Heart left ventricle (tissue), 16 donors: ENCODE data around the gene PRXL2B. TPM values are rescaled to one million over a fixed set of nuclear protein-coding genes. Genes with fewer than 3 reads are reported as not detected.

ENCODE experiments used
- ATAC-seq, 4 donors: fragments of 200-7000 bp; cut with Tn5 transposase; one replicate each; pipeline ENCODE4 v1.9.1; 2020 to 2022; ENCODE audit warnings: moderate library complexity in 4 of 4, mild to moderate bottlenecking in 3 of 4, moderate number of reproducible peaks in 1 of 4
- DNase-seq, 5 donors: peaks; one replicate each; pipeline ENCODE4 v3.0.0-alpha.2; 2020
- H3K27ac ChIP-seq, 12 donors: fragments of 200-600 bp; sonication (generic) in 4 of 12; one replicate each; pipeline versions ENCODE4 v1.5.0 to v1.8.0; 2016 to 2022; ENCODE audit warnings: mild to moderate bottlenecking in 2 of 12
- H3K27me3 ChIP-seq, 9 donors: fragments of 200-600 bp; sonication (generic) in 2 of 9; one replicate each; pipeline versions ENCODE4 v1.5.1 to v1.8.0; 2016 to 2022; ENCODE audit warnings: mild to moderate bottlenecking in 3 of 9
- H3K36me3 ChIP-seq, 9 donors: fragments of 200-600 bp; sonication (generic) in 2 of 9; one replicate each; pipeline versions ENCODE4 v1.5.0 to v1.8.0; 2018 to 2022; ENCODE audit warnings: mild to moderate bottlenecking in 2 of 9
- H3K4me1 ChIP-seq, 12 donors: fragments of 200-600 bp; sonication (generic) in 4 of 12; one replicate each; pipeline versions ENCODE4 v1.5.0 to v1.8.0; 2016 to 2022; ENCODE audit warnings: mild to moderate bottlenecking in 3 of 12
- H3K4me3 ChIP-seq, 12 donors: fragments of 200-600 bp; sonication (generic) in 4 of 12; one replicate each; pipeline versions ENCODE4 v1.5.0 to v1.8.0; 2017 to 2022; ENCODE audit warnings: mild to moderate bottlenecking in 9 of 12, moderate library complexity in 4 of 12
- H3K9me3 ChIP-seq, 12 donors: fragments of 200-600 bp; sonication (generic) in 4 of 12; one replicate each; pipeline versions ENCODE4 v1.5.0 to v1.8.0; 2016 to 2022; ENCODE audit warnings: mild to moderate bottlenecking in 1 of 12
- POLR2A ChIP-seq, 2 donors: fragments of 450-650 bp; IDR thresholded peaks; one replicate each; pipeline ENCODE4 v1.6.1; 2017; ENCODE audit warnings: antibody characterized with exemption in 2 of 2, mild to moderate bottlenecking in 2 of 2, moderate library complexity in 2 of 2
- WGBS, 4 donors: extraction: QIAGEN DNeasy Blood & Tissue Kit in 2 of 4; methylation state at CpG; one replicate each; pipeline versions ENCODE4 v1.1.5 to v1.1.7; 2013 to 2018; 5-methylcytosine and 5-hydroxymethylcytosine counted together
- intact Hi-C, 10 donors: fragments of 100-400 bp; cut with DNase I; formaldehyde crosslinking; loops; one replicate each; pipeline versions ENCODE4 v1.11.1 to v1.14.2; 2022
- polyA plus RNA-seq, 2 donors: library from polyadenylated mRNA; stranded (reverse); fragments of 200-250 nt; gene quantifications; one replicate each; pipeline ENCODE4 v1.2.3, GENCODE V29; 2013
- total RNA-seq, 9 donors: library from RNA; depleted of rRNA in 2 of 9; stranded (reverse); fragments of >200 nt in 2 of 9; fragmentation: NEBNext Ultra II Directional in 3 of 9; extraction: Animal tissue kit (Norgen Biotek cat#: 25700) in 3 of 9; gene quantifications; one replicate each; pipeline versions ENCODE4 v1.1.0 to v1.2.4, GENCODE V29; 2016 to 2023
- TF ChIP-seq, protein P1 (sequence below), 12 donors: fragments of 200-600 bp; sonication (generic) in 4 of 12; IDR thresholded peaks; one replicate each; pipeline versions ENCODE4 v1.5.0 to v1.8.0; 2018 to 2022; ENCODE audit warnings: antibody characterized with exemption in 12 of 12, mild to moderate bottlenecking in 5 of 12
- donor health status: ischemic (EF 13 %, LVEDD 7.1; RV severe dilation, severe dysfunction).
- donor health status: healthy with polysubstance abuse.
- donor health status: DM: no; HTN: yes; CAD: no.
- donor health status: DM: no; HTN: no; CAD: no.
- donor health status: ischemic (EF 25% LVEDD 6.9; RV normal size, moderate dysfunction).
- donor health status: ischemic (EF 25% LVEDD 5.7; RV mildly dilated, moderate dysfunction).
- donor health status: healthy.
- donor health status: DM: yes; HTN: yes; CAD: no.
- donor health status: ischemic (EF 35%, LVEDD 5.7; RV mildly dilated, moderate dysfunction).
- donor health status: nonischemic (EF 11% LVEDD 7.7; RV severe dilation, severe dysfunction).
- donor health status: DM: yes; HTN: yes; CAD: no.
- donor health status: PGD.
- donor health status: ischemic (EF 29% LVEDD 5.4; RV normal size, mild dysfunction).
- donor health status: nonischemic (EF 23%, LVEDD 6.1; RV moderate dilation, normal function).

The PRXL2B gene
- total and polyA plus RNA-seq, 11 donors: 5.1 to 13.9 (median 7.9) TPM

DNA sequence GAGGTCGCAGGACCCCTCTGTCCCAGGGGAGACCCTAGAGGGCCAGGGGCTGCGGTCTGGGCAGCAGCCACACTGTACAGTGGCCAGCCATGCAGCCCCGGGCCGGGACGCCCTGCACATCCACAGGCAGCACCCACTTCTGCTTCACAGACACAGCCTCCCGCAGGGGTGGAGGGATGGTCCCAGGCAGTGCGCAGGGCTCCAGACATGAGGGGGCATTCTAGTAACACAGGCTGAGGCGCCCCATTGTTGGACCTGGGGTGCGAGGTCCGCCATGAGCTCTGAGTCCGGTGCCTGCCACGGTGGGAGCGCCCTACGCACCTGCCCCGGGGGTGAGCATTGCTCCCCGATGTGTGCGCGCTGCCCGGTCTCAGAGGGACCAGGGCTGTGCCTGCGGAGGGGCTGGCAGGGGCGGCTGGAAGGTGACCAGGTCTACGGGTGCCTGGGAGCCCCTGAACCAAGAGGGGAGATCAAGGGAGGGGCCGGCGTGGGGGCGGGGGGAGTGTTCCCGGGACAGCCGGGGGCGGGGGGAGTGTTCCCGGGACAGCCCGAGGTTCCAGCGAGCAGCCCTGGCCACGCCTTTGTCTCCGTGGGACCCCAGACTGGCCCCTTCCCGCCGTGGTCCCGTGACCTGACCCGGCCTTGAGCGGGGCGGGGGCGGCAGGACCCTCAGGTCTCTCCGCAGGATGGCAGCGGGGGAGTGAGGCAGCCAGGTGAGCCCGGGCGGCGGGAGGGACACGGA is 41.8 kb downstream of the PRXL2B start:
- 8 to 20% (median 12%) methylated on average over 2 to 46 of the region's 46 CpGs for WGBS, 4 donors
- no peak overlapping the region for H3K27ac ChIP-seq
- intact Hi-C loops: no loop called here
- ATAC-seq (peak in 1 of 4 donors; percentile 16), DNase-seq (peak in 1 of 5 donors; percentile 57)
- no peaks in the 10 kb centered on the region for H3K9me3 ChIP-seq
- H3K27me3 ChIP-seq: peaks cover 26 to 84% (median 51%) of the 10 kb centered on the region in 9 donors
- TF ChIP-seq POLR2A (IDR thresholded peaks at IDR 0.05): no peak
- TF ChIP-seq, protein P1, sequence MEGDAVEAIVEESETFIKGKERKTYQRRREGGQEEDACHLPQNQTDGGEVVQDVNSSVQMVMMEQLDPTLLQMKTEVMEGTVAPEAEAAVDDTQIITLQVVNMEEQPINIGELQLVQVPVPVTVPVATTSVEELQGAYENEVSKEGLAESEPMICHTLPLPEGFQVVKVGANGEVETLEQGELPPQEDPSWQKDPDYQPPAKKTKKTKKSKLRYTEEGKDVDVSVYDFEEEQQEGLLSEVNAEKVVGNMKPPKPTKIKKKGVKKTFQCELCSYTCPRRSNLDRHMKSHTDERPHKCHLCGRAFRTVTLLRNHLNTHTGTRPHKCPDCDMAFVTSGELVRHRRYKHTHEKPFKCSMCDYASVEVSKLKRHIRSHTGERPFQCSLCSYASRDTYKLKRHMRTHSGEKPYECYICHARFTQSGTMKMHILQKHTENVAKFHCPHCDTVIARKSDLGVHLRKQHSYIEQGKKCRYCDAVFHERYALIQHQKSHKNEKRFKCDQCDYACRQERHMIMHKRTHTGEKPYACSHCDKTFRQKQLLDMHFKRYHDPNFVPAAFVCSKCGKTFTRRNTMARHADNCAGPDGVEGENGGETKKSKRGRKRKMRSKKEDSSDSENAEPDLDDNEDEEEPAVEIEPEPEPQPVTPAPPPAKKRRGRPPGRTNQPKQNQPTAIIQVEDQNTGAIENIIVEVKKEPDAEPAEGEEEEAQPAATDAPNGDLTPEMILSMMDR (IDR thresholded peaks at IDR 0.05): no peak
- peak overlapping the region in 2 of 12 donors; percentile 10 to 18 for H3K4me3 ChIP-seq
- peaks cover 0 to 15% (median 0%) of the 10 kb centered on the region in 12 donors for H3K4me1 ChIP-seq
- H3K36me3 ChIP-seq: no peaks in the 10 kb centered on the region

DNA sequence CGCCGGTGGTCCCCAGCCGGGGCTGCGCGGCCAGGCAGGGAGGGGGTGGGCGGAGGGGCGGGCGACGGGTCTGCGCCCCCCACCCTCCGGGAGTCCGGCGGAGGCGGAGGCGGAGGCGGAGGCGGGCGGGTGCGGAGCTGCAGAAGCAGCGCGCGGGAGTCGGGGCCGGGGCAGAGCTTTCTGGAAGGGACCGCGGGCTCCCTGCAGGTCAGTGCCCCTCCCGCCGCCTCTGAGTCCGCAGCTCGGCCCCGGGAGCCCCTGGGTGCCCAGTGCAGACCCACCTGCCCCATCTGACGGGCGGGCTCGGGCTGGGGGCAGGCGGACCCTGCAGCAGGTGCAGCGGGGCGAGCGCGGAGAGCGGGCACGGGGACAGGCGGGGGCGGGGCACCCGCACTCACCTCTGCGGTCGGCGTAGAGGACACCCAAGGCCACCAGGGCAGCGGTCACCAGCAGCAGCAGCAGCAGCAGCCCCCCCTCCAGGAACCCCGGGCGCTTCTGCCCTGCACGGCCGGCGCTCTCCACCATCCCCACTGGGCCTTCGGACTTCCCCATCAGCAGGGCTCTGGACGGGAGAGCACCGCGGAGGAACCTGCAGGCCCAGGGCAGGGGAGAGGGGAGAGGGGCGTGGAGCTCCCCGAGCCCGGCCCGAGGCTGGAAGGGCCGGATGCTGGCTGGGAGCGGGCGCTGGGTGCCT is 42.5 kb downstream of the PRXL2B start:
- Histone ChIP-seq H3K4me1 (peaks cover 0 to 22% (median 0%) of the 10 kb centered on the region in 12 donors), H3K9me3 (no peaks in the 10 kb centered on the region), H3K4me3 (peak overlapping the region in 2 of 12 donors; percentile 10 to 18), H3K36me3 (no peaks in the 10 kb centered on the region), H3K27ac (no peak overlapping the region), H3K27me3 (peaks cover 26 to 83% (median 57%) of the 10 kb centered on the region in 9 donors)
- DNase-seq (peak in 1 of 5 donors; percentile 60), ATAC-seq (no peak)
- no peak for TF ChIP-seq POLR2A (IDR thresholded peaks at IDR 0.05)
- TF ChIP-seq, protein P1 (IDR thresholded peaks at IDR 0.05): no peak
- WGBS, 4 donors: 2 to 6% (median 3%) methylated on average over 10 to 64 of the region's 64 CpGs
- intact Hi-C loops: no loop called here

- peak in 1 of 4 donors; percentile 9 for ATAC-seq
- 78 to 83% (median 81%) methylated on average over 17 to 23 of the region's 23 CpGs for WGBS, 4 donors
- TF ChIP-seq, protein P1 (IDR thresholded peaks at IDR 0.05): no peak
- TF ChIP-seq POLR2A (IDR thresholded peaks at IDR 0.05): no peak
- Histone ChIP-seq H3K9me3 (no peaks in the 10 kb centered on the region), H3K4me3 (no peak overlapping the region), H3K27ac (no peak overlapping the region), H3K27me3 (peaks cover 28 to 81% (median 57%) of the 10 kb centered on the region in 9 donors), H3K4me1 (peaks cover 0 to 22% (median 0%) of the 10 kb centered on the region in 12 donors), H3K36me3 (no peaks in the 10 kb centered on the region)
- intact Hi-C loops: loop anchor here in 1 of 10 donors (10.0 kb wide), 1 partner anchor 45 kb away; the partner anchor contains the start of gene PRXL2B
- peak in 1 of 5 donors; percentile 39 for DNase-seq
Observed at GRCh38 chr1:2629627-2630497, 43.3 kb downstream of the PRXL2B start.
